Right lobe of liver (tissue), 4 donors: ENCODE data around the gene XPO4.
"Not testable (repeated sequence)": the region's sequence is repeated elsewhere in the genome, so short reads cannot be mapped to it uniquely, and the experiment has no call there.

ENCODE experiments used
- POLR2A ChIP-seq: fragments of 450-650 bp; IDR thresholded peaks from one replicate; pipeline ENCODE4 v1.6.1; 2017; ENCODE audit warnings: antibody characterized with exemption, mild to moderate bottlenecking
- TF ChIP-seq, protein P1 (sequence below), 4 donors: fragments of 200-600 bp in 3 of 4; fragments of 450-650 bp in 1 of 4; IDR thresholded peaks; one replicate each; pipeline versions ENCODE4 v1.5.1 to v1.8.0; 2016 to 2022; ENCODE audit warnings: antibody characterized with exemption in 4 of 4, mild to moderate bottlenecking in 2 of 4
- donor health status: DM: no; HTN: no; CAD: no.
- donor health status: DM: no; HTN: no; CAD: no.
- donor health status: DM: no; HTN: yes; CAD: no.

DNA sequence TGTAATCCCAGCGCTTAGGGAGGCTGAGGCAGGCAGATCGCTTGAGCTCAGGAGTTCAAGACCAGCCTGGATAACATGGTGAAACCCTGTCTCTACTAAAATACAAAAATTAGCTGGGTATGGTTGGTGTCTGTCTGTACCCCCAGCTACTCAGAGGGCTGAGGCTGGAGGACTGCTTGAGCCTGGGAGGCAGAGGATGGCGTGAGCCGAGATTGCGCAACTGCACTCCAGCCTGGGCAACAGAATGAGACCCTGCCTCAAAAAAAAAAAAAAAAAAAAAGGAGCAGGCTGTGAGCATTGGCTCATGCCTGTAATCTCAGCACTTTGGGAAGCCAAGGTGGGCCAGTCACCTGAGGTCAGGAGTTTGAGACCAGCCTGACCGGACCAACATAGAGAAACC is 12.0 kb downstream of the XPO4 start:
- TF ChIP-seq, protein P1, sequence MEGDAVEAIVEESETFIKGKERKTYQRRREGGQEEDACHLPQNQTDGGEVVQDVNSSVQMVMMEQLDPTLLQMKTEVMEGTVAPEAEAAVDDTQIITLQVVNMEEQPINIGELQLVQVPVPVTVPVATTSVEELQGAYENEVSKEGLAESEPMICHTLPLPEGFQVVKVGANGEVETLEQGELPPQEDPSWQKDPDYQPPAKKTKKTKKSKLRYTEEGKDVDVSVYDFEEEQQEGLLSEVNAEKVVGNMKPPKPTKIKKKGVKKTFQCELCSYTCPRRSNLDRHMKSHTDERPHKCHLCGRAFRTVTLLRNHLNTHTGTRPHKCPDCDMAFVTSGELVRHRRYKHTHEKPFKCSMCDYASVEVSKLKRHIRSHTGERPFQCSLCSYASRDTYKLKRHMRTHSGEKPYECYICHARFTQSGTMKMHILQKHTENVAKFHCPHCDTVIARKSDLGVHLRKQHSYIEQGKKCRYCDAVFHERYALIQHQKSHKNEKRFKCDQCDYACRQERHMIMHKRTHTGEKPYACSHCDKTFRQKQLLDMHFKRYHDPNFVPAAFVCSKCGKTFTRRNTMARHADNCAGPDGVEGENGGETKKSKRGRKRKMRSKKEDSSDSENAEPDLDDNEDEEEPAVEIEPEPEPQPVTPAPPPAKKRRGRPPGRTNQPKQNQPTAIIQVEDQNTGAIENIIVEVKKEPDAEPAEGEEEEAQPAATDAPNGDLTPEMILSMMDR (IDR thresholded peaks at IDR 0.05), result not testable (repeated sequence)
- not testable (repeated sequence) for TF ChIP-seq POLR2A
